DOHH2 (cell line): Measurements from ENCODE around the gene SPSB1.
"Not testable (repeated sequence)": the region's sequence is repeated elsewhere in the genome, so short reads cannot be mapped to it uniquely, and the experiment has no call there.

Experiments used
- H3F3A ChIP-seq: fragments of 200-600 bp; sonication (generic), shearing (Covaris generic); 2 replicates; pipeline ENCODE4 v1.6.0; 2016; ENCODE audit warnings: antibody characterized with exemption, mild to moderate bottlenecking; ENCODE audit not compliant: control insufficient read depth, insufficient read depth
- H3K27ac ChIP-seq: fragments of 200-600 bp; sonication (generic); 2 replicates; pipeline ENCODE4 v1.5.1; 2014; ENCODE audit warnings: low read depth, mild to moderate bottlenecking, low read length, moderate library complexity
- H3K27me3 ChIP-seq: fragments of 200-600 bp; sonication (generic); 2 replicates; pipeline ENCODE4 v1.6.1; 2014; ENCODE audit warnings: mild to moderate bottlenecking, low read length, mixed read lengths; ENCODE audit not compliant: control insufficient read depth
- H3K36me3 ChIP-seq: fragments of 200-600 bp; sonication (generic); 2 replicates; pipeline ENCODE4 v1.6.1; 2014; ENCODE audit warnings: mild to moderate bottlenecking, low read length, moderate library complexity, mixed read lengths; ENCODE audit not compliant: control insufficient read depth
- H3K4me1 ChIP-seq: fragments of 200-600 bp; sonication (generic); 2 replicates; pipeline ENCODE4 v1.6.1; 2014; ENCODE audit warnings: mild to moderate bottlenecking, low read length, mixed read lengths; ENCODE audit not compliant: control insufficient read depth
- H3K4me2 ChIP-seq: fragments of 200-600 bp; sonication (generic); 2 replicates; pipeline ENCODE4 v1.6.0; 2014; ENCODE audit warnings: mild to moderate bottlenecking, low read length, moderate library complexity
- H3K4me3 ChIP-seq: fragments of 200-600 bp; sonication (generic); 2 replicates; pipeline ENCODE4 v1.5.1; 2014; ENCODE audit warnings: mild to moderate bottlenecking, low read length, mixed read lengths
- H3K79me2 ChIP-seq: fragments of 200-600 bp; sonication (generic); 2 replicates; pipeline ENCODE4 v1.6.1; 2014; ENCODE audit warnings: mild to moderate bottlenecking, low read length, mixed read lengths; ENCODE audit not compliant: control insufficient read depth
- H3K9me2 ChIP-seq: fragments of 200-600 bp; sonication (generic); replicated peaks from 2 replicates; pipeline ENCODE4 v1.6.1; 2014; ENCODE audit warnings: mild to moderate bottlenecking, low read length, mixed read lengths; ENCODE audit not compliant: control insufficient read depth
- H3K9me3 ChIP-seq: fragments of 200-600 bp; sonication (generic); 2 replicates; pipeline ENCODE4 v1.6.1; 2014; ENCODE audit warnings: antibody characterized with exemption, low read length, mixed read lengths; ENCODE audit not compliant: control insufficient read depth, insufficient read depth
- H4K20me1 ChIP-seq: fragments of 200-600 bp; sonication (generic); 2 replicates; pipeline ENCODE4 v1.6.0; 2014; ENCODE audit warnings: low read depth, mild to moderate bottlenecking, antibody characterized with exemption, low read length, moderate library complexity; ENCODE audit not compliant: control insufficient read depth, insufficient read depth
- EZH2phosphoT487 ChIP-seq: fragments of 200-600 bp; sonication (generic); IDR thresholded peaks from 2 replicates; pipeline ENCODE4 v1.6.1; 2017; ENCODE audit warnings: borderline replicate concordance, mild to moderate bottlenecking, antibody characterized with exemption, low read length, moderate library complexity, mixed read lengths
- TF ChIP-seq, protein P1 (sequence below): fragments of 200-600 bp; sonication (generic); IDR thresholded peaks from one replicate; pipeline ENCODE4 v1.5.1; 2014; ENCODE audit warnings: antibody characterized with exemption, mild to moderate bottlenecking, low read depth, low read length; ENCODE audit not compliant: poor library complexity, severe bottlenecking

The SPSB1 gene

DNA sequence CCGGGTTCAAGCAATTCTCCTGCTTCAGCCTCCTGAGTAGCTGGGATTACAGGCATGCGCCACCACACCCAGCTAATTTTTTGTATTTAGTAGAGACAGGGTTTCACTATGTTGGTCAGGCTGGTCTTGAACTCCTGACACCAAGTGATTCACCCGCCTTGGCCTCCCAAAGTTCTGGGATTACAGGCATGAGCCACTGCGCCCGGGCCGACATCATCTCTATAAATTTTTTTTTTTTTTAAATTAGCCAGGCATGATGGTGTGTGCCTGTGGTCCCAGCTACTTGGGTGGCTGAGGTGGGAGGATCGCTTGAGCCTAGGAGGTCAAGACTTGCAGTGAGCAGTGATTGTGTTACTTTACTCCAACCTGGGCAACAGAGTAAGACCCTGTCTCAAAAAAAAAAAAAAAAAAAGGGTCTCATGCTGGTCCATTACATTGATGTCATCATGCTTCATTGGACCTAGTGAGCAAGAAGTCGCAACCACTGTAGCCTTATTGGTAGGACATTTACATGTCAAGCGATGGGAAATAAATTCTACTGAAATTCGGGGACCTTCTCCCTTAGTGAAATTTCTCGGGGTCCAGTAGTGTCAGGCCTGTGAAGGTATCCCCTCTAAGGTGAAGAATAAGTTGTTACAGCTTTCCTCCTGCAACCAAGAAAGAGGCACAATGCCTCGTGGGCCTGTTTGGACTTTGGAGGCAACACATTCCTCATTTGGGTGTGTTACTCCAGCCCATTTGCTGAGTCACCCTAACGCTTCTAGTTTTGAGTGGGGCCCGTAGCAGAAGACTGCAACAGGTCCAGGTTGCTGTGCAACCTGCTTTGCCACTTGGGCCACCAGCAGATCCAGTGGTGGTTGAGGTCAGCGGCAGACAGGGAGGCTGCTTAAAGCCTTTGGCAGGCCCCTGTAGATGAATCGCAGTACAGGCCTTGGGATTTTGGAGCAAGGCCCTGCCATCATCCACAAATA, 7.2 kb downstream of the SPSB1 start:
- H3K79me2 ChIP-seq, result peaks cover 83% of the 10 kb centered on the region
- H3K27me3 ChIP-seq, H3K9me2 ChIP-seq, H3K27ac ChIP-seq, H3K4me3 ChIP-seq, H3F3A ChIP-seq, H3K9me3 ChIP-seq, H3K36me3 ChIP-seq, H3K4me2 ChIP-seq: not testable (repeated sequence)
- H3K4me1 ChIP-seq, result peaks cover 21% of the 10 kb centered on the region
- H4K20me1 ChIP-seq, result peaks cover 12% of the 10 kb centered on the region

DNA sequence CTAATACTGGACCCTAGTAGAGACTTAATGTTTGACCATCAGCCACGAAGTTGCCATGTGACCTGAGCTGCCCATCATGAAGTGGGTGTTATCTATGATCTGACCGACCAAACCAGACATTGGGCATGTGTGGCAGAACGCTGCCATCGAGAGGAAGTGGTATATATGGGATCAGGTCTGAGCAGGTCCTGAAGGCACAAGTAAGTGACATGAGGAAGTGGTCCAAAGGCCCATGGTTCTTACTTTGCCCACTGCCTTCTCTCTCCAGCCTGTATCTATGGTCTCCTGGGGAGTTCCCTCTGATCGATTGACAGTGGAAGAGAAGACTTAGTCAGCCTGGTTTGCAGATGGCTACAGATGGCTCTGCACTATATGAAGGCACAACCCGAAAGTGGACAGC, 7.9 kb downstream of the SPSB1 start:
- H3K4me3 ChIP-seq, result no peak overlapping the region
- H3F3A ChIP-seq, result no peaks in the 10 kb centered on the region
- no peak overlapping the region for H3K4me2 ChIP-seq
- no peaks in the 10 kb centered on the region for H3K9me2 ChIP-seq
- H3K4me1 ChIP-seq, result peaks cover 18% of the 10 kb centered on the region
- no peaks in the 10 kb centered on the region for H3K36me3 ChIP-seq
- no peak overlapping the region for H3K27ac ChIP-seq
- H3K79me2 ChIP-seq, result peaks cover 83% of the 10 kb centered on the region
- H3K9me3 ChIP-seq, result no peaks in the 10 kb centered on the region
- no peaks in the 10 kb centered on the region for H3K27me3 ChIP-seq
- H4K20me1 ChIP-seq, result peaks cover 12% of the 10 kb centered on the region
- no peak for TF ChIP-seq EZH2phosphoT487

DNA sequence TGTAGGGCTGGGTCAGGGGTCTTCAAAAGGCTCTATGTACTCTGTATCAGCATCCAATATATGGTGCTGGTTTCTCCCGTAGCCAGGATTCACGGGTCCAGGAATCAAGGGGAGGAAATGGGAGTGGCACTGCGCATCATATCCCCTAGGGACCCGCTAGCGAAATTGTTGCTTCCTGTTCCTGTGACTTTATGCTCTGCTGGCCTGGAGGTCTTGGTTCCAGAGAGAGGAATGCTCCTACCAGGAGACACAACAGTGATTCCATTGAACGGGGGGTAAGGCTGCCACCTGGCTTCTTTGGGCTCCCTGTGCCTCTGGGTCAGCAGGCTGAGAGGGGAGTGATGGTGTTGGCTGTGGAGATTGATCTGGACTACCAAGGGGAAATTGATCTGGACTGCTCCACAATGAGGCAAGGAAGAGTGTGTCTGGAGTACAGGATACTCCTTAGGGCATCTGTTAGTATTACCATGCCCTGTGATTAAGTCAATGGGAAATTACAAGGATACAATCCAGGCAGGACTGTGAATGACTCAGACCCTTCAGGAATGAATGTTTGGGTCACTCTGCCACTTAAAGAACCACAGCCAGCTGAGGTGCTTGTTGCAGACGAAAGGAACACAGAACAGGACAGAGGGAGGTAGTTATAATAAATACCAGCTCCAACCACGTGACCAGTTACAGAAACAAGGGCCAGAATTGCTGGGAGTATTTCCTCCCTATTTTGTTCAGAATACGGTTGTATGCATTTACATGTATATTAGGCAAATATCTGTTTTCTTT, 10.2 kb downstream of the SPSB1 start:
- Histone ChIP-seq H3F3A (no peaks in the 10 kb centered on the region), H3K36me3 (no peaks in the 10 kb centered on the region), H3K4me3 (peak overlapping the region; percentile 42), H3K79me2 (peaks cover 79% of the 10 kb centered on the region), H3K4me1 (peaks cover 18% of the 10 kb centered on the region), H3K9me2 (no peaks in the 10 kb centered on the region), H3K9me3 (no peaks in the 10 kb centered on the region), H3K27me3 (no peaks in the 10 kb centered on the region), H3K4me2 (peak overlapping the region; percentile 62), H3K27ac (no peak overlapping the region), H4K20me1 (peaks cover 11% of the 10 kb centered on the region)
- TF ChIP-seq, protein P1, sequence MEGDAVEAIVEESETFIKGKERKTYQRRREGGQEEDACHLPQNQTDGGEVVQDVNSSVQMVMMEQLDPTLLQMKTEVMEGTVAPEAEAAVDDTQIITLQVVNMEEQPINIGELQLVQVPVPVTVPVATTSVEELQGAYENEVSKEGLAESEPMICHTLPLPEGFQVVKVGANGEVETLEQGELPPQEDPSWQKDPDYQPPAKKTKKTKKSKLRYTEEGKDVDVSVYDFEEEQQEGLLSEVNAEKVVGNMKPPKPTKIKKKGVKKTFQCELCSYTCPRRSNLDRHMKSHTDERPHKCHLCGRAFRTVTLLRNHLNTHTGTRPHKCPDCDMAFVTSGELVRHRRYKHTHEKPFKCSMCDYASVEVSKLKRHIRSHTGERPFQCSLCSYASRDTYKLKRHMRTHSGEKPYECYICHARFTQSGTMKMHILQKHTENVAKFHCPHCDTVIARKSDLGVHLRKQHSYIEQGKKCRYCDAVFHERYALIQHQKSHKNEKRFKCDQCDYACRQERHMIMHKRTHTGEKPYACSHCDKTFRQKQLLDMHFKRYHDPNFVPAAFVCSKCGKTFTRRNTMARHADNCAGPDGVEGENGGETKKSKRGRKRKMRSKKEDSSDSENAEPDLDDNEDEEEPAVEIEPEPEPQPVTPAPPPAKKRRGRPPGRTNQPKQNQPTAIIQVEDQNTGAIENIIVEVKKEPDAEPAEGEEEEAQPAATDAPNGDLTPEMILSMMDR, result no peak
- no peak for TF ChIP-seq EZH2phosphoT487

DNA sequence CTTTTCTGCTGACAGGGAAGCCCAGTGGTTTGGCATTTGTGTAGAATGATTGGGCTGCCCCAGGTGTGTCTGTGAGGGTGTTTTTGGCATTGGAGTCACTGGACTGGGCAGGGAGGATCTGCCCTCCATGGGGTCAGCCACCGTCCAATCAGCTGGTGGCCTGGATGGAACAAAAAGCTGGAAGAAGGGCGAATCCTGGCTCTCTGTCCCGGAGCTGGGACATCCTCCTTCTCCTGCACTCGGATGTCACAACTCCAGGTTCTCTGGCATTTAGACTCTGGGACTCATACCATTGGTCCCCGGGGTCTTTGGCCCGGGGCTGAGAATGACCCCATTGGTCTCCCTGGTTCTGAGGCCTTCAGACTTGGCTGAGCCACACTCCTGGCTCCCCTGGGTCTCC, 11.2 kb downstream of the SPSB1 start:
- Histone ChIP-seq H3K27me3 (no peaks in the 10 kb centered on the region), H3K79me2 (peaks cover 83% of the 10 kb centered on the region), H3K4me3 (no peak overlapping the region)

More for the DNA sequence above, 11.2 kb downstream of the SPSB1 start:
- H3K9me2 ChIP-seq, result no peaks in the 10 kb centered on the region
- no peaks in the 10 kb centered on the region for H3F3A ChIP-seq
- TF ChIP-seq, protein P1, result no peak
- TF ChIP-seq EZH2phosphoT487, result no peak
- no peaks in the 10 kb centered on the region for H3K36me3 ChIP-seq
- no peak overlapping the region for H3K4me2 ChIP-seq
- H3K4me1 ChIP-seq, result peaks cover 18% of the 10 kb centered on the region
- peaks cover 14% of the 10 kb centered on the region for H4K20me1 ChIP-seq
- H3K27ac ChIP-seq, result no peak overlapping the region
- H3K9me3 ChIP-seq, result no peaks in the 10 kb centered on the region
